Ascending aorta (tissue), 2 donors: ENCODE data around the gene IL32. TPM values are rescaled to one million over a fixed set of nuclear protein-coding genes. Genes with fewer than 3 reads are reported as not detected.

Source experiments
- DNase-seq, 2 donors: peaks; one replicate each; pipeline ENCODE4 v3.0.0-alpha.2; 2019; ENCODE audit warnings: low spot score in 2 of 2
- H3K27ac ChIP-seq, 2 donors: fragments of 200-600 bp; sonication (generic); one replicate each; pipeline ENCODE4 v1.5.1; 2016 to 2017; ENCODE audit warnings: mild to moderate bottlenecking in 1 of 2
- H3K27me3 ChIP-seq: fragments of 200-600 bp; sonication (generic); one replicate; pipeline ENCODE4 v1.5.1; 2017
- H3K36me3 ChIP-seq, 2 donors: fragments of 200-600 bp; sonication (generic); one replicate each; pipeline ENCODE4 v1.5.1; 2016
- H3K4me1 ChIP-seq, 2 donors: fragments of 200-600 bp; sonication (generic); one replicate each; pipeline ENCODE4 v1.5.1; 2016 to 2017; ENCODE audit warnings: mild to moderate bottlenecking in 1 of 2
- H3K4me3 ChIP-seq, 2 donors: fragments of 200-600 bp; sonication (generic); one replicate each; pipeline ENCODE4 v1.5.1; 2016 to 2017; ENCODE audit warnings: mild to moderate bottlenecking in 1 of 2
- H3K9me3 ChIP-seq, 2 donors: fragments of 200-600 bp; sonication (generic); one replicate each; pipeline ENCODE4 v1.5.1; 2016
- CTCF ChIP-seq, 3 experiments: fragments of 200-600 bp in 2 of 3; fragments of 450-650 bp in 1 of 3; sonication (generic) in 2 of 3; IDR thresholded peaks; one replicate each; pipeline ENCODE4 v1.5.1; 2016 to 2019; ENCODE audit warnings: antibody characterized with exemption in 3 of 3, mild to moderate bottlenecking in 1 of 3, moderate library complexity in 1 of 3
- intact Hi-C: fragments of 100-400 bp; cut with DNase I; formaldehyde crosslinking; loops from one replicate; pipeline ENCODE4 v1.15.1; 2023
- total RNA-seq: library from RNA; depleted of rRNA; stranded (reverse); fragments of >200 nt; gene quantifications from one replicate; pipeline ENCODE4 v1.1.0, GENCODE V29; 2016

The IL32 gene
- total RNA-seq, 1 donor from 2014 or later = 139 TPM

GRCh38 chr16:3084491-3084890, 19.1 kb downstream of the IL32 start:
- no peaks in the 10 kb centered on the region for H3K36me3 ChIP-seq
- H3K4me3 ChIP-seq = no peak overlapping the region
- no peaks in the 10 kb centered on the region for H3K9me3 ChIP-seq
- no peaks in the 10 kb centered on the region for H3K4me1 ChIP-seq
- intact Hi-C loops = no loop called here
- DNase-seq = no peak
- H3K27me3 ChIP-seq = no peaks in the 10 kb centered on the region
- no peak for TF ChIP-seq CTCF (IDR thresholded peaks at IDR 0.05)
- H3K27ac ChIP-seq = no peak overlapping the region

- Histone ChIP-seq H3K4me1 (no peaks in the 10 kb centered on the region), H3K4me3 (no peak overlapping the region), H3K36me3 (no peaks in the 10 kb centered on the region), H3K27ac (no peak overlapping the region), H3K27me3 (no peaks in the 10 kb centered on the region), H3K9me3 (no peaks in the 10 kb centered on the region)
- intact Hi-C loops = no loop called here
- no peak for DNase-seq
- no peak for TF ChIP-seq CTCF (IDR thresholded peaks at IDR 0.05)
These were observed 19.7 kb downstream of the IL32 start for GRCh38 chr16:3084969-3085670.

GRCh38 chr16:3085868-3086595, 20.6 kb downstream of the IL32 start:
- no peak overlapping the region for H3K27ac ChIP-seq
- TF ChIP-seq CTCF (IDR thresholded peaks at IDR 0.05) = no peak
- H3K27me3 ChIP-seq = no peaks in the 10 kb centered on the region
- H3K36me3 ChIP-seq = no peaks in the 10 kb centered on the region
- peak overlapping the region; percentile 16 to 41 for H3K4me3 ChIP-seq
- DNase-seq = no peak
- intact Hi-C loops = no loop called here
- H3K4me1 ChIP-seq = no peaks in the 10 kb centered on the region
- no peaks in the 10 kb centered on the region for H3K9me3 ChIP-seq

GRCh38 chr16:3086596-3087242, 21.3 kb downstream of the IL32 start:
- Histone ChIP-seq H3K9me3 (no peaks in the 10 kb centered on the region), H3K4me3 (peak overlapping the region; percentile 16 to 41), H3K36me3 (no peaks in the 10 kb centered on the region), H3K27ac (no peak overlapping the region), H3K27me3 (no peaks in the 10 kb centered on the region), H3K4me1 (no peaks in the 10 kb centered on the region)
- TF ChIP-seq CTCF (IDR thresholded peaks at IDR 0.05) = no peak
- DNase-seq = no peak
- intact Hi-C loops = no loop called here

GRCh38 chr16:3087243-3088235, 22.1 kb downstream of the IL32 start:
- Histone ChIP-seq H3K27ac (no peak overlapping the region), H3K36me3 (no peaks in the 10 kb centered on the region), H3K27me3 (no peaks in the 10 kb centered on the region), H3K9me3 (no peaks in the 10 kb centered on the region), H3K4me1 (no peaks in the 10 kb centered on the region), H3K4me3 (peak overlapping the region in 1 of 2 donors; percentile 41)
- DNase-seq = no peak
- peak in 1 of 3 experiments; percentile 22 for TF ChIP-seq CTCF (IDR thresholded peaks at IDR 0.05)
- intact Hi-C loops = no loop called here
